HG03571 (cell line): ENCODE data around the gene KCNK1.

Source experiments
- ATAC-seq: cut with Tn5 transposase; IDR thresholded peaks from one replicate; pipeline ENCODE4 v1.9.1; 2021; ENCODE audit not compliant: unreplicated experiment

Gene KCNK1

GRCh38 chr1:233613252-233614172, at the start of gene KCNK1:
TSS of gene KCNK1 (plus strand) at chr1:233614106. CDS start at chr1:233614172, 66 bp downstream.
- ATAC-seq: no peak

DNA sequence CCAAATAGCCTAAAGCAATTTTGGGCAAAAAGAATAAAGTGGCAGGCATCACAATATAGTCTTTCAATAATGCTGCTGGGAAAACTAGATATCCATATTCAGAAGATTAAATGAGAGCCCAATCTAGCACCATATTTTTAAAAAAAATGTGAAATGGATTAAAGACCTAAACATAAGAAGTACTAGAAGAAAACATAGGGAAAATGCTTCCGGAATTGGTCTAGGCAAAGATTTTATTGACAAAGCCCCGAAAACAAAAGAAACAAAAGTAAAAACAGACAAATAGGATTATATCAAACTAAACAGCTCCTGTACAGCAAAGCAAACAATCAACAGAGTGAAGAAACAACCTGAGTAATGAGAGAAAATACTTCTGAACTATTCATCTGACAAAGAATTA, 48.6 kb upstream of the KCNK1 start:
- no peak for ATAC-seq

- ATAC-seq: no peak
Measured at GRCh38 chr1:233566886-233567285, 47.0 kb upstream of the KCNK1 start.

- ATAC-seq: no peak
Measured at GRCh38 chr1:233569636-233570035, 44.3 kb upstream of the KCNK1 start.

- no peak for ATAC-seq
Measured at GRCh38 chr1:233570216-233570615, 43.7 kb upstream of the KCNK1 start.

DNA sequence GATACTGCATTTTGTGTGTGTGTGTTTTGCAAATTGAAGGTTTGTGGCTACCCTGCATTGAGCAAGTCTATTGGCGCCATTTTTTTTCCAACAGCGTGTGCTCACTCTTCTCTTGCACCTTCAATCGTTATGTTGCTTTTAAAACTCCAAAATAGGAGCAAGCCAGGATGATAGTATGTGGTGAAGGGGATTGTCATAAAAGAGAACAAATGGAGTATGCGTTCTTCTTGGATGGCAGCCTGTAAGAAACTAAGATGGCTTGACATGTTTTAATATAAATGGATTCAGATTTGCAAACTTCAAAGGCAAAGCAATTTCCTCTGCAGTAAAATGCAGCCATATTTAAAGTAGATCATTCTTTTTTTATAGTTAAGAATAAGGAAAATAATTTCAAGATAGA, 43.2 kb upstream of the KCNK1 start:
- no peak for ATAC-seq

DNA sequence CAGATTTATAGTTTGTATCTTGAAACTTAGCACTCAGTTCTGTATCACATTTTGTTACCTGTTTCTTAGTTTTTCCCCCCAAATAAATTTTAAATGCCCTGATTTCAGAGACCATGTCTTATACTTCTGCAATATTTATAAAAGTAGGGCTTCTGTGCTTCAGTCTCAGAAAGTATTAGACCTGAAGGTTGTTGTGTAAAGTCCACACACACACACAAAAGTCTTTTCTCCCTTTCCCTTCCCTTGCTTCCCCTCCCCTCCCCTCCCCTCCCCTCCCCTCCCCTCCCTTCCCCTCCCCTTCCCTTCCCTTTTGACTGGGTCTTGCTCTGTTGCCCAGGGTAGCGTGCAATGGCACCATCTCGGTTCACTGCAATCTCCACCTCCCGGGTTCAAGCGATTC, 41.0 kb upstream of the KCNK1 start:
- ATAC-seq: no peak

GRCh38 chr1:233575450-233575849, 38.5 kb upstream of the KCNK1 start:
- no peak for ATAC-seq

DNA sequence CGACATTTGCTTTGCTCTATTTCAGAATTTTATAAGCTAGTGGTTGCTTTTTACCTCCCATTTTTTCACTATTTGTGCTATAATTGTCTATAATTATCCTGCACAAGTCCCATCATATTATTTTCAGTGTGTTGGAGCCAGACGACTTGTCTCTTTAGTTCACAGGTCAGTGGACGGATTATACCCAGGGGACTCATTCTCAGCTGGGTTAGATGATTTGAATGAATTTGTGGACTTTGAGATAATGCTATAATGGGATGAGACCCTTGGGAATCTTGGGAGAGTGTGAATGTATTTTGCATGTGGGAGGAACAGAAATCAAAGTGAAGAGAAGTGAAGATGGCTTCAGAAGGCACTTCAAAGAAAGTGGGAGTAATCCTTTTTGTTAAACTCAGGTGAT, 31.5 kb upstream of the KCNK1 start:
- no peak for ATAC-seq

DNA sequence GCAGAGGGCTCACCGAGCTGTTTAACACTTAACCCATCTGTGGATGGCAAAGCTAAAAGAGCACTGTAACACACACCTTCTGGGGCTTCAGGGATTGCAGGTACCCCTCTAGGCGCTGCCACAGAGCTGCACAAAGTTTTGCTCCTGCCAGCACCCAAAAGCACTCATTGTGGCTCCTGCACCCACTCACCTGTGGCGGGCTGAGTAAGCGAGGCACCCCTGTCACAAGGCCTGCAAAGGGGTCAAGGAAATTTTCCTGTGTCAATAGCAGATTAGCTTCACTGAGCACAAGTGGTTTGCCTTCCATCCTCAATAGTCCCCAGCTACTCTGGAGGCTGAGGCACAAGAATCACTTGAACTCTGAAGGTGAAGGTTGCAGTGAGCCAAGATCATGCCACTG, 29.5 kb upstream of the KCNK1 start:
- ATAC-seq: no peak

- ATAC-seq: no peak
Measured at GRCh38 chr1:233584931-233585330, 29.0 kb upstream of the KCNK1 start.

DNA sequence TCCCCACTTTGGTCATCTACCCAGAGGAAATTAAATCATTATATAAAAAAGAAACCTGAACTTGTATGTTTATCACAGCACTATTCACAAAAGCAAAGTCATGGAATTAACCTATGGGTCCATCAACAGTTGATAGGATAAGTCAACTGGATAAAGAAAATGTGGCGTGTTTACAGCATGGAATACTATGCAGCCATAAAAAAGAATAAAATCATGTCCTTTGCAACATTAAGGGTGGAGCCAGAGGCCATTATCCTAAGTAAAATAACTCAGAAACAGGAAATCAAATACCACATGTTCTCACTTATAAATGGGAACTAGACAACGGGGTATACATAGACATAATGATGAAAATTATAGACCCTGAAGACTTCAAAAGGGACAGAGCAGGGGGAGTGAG, 27.6 kb upstream of the KCNK1 start:
- no peak for ATAC-seq

- ATAC-seq: no peak
Measured at GRCh38 chr1:233587196-233587595, 26.7 kb upstream of the KCNK1 start.

DNA sequence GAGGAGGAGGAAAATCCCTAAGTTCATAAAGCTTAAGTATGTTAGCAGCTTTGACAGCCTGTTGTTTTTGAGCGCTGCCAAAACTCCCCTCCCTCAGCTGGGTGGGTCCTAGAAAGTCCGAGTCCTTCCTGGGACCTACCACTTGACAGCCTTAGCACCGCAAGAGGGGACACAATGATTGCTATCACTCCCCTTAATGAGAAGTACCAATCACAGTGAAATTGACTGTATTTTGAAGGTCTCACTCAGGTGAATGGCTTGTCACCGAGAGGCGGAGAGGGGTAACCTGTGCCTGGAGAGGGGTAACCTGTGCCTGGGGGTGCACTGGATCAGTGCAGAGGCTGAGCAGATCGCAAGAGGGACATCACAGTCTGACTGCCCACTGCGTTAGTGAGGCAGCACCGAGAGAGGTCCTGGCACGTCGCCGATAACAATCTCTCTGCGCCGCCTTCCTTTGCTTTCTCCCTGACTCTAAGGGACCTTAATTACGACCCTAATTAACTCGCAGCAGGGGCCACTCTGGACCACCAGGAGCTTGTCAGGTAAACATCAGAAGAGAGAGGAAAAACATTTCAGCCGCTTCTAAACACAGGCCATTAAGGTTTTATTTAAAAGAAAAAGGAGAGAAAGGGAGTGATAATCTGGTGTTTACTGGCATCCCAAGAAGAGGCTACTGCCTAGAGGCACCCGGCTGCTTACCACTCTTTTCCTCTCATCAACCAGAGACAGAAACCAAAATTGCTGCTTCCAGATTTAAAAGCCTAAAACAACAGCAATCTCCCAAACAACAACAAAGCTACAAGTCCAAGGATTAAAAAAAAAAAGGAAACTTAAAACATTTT, 25.7 kb upstream of the KCNK1 start:
- ATAC-seq: no peak

GRCh38 chr1:233597489-233597901, 16.4 kb upstream of the KCNK1 start:
- ATAC-seq: no peak

DNA sequence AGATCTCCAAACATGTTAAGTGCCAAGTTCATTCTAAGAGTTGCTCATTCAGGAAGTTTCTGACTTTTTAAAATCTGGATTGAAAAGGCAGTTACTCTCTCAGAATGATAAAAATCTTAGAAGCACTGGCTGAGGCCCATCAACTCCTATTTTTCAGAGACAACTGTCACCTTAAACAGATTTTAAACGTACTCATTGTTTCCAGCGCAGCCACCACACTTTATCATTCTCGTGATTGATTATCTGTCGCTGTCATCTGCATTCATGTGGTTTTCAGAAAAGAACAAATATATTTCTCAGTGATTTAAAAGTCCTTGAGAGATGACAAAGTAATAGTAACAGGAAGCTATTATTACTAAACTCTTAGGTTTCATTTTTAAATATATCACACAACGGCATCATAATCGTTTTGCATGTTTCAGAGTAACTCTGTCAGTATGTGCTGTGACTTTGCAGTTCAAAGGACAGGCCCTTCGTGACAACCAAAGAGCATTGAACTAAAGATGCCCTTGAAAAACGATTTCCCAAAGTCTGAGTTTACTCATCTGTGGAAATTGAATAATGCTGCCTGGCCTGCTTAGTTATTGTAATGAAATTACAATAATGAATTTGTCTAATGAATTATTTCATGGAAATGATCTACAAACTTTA, 14.9 kb upstream of the KCNK1 start:
- ATAC-seq: peak; percentile 55

GRCh38 chr1:233599542-233600073, 14.3 kb upstream of the KCNK1 start:
- ATAC-seq: peak; percentile 40

DNA sequence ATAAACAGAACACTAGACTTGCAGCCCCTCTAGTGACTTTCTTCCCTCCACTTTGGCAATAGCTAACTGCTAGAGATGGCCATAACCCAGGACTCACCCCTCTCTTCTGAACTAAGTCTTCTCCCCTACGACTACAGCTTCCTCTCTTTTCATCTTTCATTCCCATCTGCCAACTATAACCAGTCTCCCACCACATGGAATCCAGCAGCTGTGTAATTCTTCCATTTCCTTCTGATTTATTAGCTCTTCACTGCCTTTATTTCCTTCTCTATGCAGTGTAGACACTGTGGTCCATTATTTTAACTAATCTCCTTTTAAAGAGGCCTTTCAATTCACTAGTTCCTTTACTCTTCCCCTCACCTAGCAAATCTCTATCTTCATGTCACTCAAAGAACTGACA, 13.4 kb upstream of the KCNK1 start:
- ATAC-seq: no peak

GRCh38 chr1:233603478-233603877, 10.4 kb upstream of the KCNK1 start:
- ATAC-seq: no peak

- ATAC-seq: no peak
Measured at GRCh38 chr1:233605205-233605604, 8.7 kb upstream of the KCNK1 start.

DNA sequence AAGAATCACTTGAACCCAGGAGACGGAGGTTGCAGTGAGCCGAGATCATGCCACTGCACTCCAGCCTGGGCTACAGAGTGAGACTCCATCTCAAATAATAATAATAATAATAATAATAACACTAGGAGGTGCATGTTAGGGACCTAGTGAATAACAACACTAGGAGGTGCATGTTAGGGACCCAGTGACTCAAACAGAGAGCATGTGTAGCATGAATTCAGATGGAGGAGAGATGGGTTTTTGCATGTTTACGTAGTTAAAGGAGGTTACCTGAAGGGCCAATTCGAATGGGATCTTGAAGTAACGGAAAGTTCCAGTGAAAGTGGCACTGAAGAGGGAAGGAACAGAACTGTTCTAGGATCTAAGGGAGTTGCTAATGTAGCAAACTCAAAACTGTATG, 7.1 kb upstream of the KCNK1 start:
- ATAC-seq: no peak
